A549 (cell line): Measurements from ENCODE around the gene PPP1R12C.

Experiments used
- CEBPB ChIP-seq, 2 experiments: fragments of >200 bp in 1 of 2; sonication (Bioruptor Twin) in 1 of 2; formaldehyde crosslinking in 1 of 2; IDR thresholded peaks; 2 replicates each; pipeline ENCODE4 v1.6.1; 2012 to 2016
- EHF ChIP-seq: fragments of 250-450 bp; sonication (Bioruptor Pico); IDR thresholded peaks from 2 replicates; pipeline ENCODE4 v1.5.0; 2020; ENCODE audit warnings: mild to moderate bottlenecking
- EP300 ChIP-seq, 2 experiments: fragments of >200 bp; sonication (Bioruptor Twin); formaldehyde crosslinking; IDR thresholded peaks; 2 replicates in 1 of 2; 3 replicates in 1 of 2; pipeline ENCODE4 v1.6.1; 2016 to 2017
- HDAC2 ChIP-seq: fragments of 200-600 bp; sonication (generic); IDR thresholded peaks from 2 replicates; pipeline ENCODE4 v1.6.1; 2016
- KDM1A ChIP-seq: fragments of 200-600 bp; sonication (generic); IDR thresholded peaks from 2 replicates; pipeline ENCODE4 v1.6.1; 2016; ENCODE audit warnings: low read depth, mild to moderate bottlenecking
- KDM5A ChIP-seq: fragments of 200-600 bp; sonication (generic); IDR thresholded peaks from 2 replicates; pipeline ENCODE4 v1.6.1; 2016; ENCODE audit warnings: antibody characterized with exemption, mild to moderate bottlenecking
- POLR2A ChIP-seq: IDR thresholded peaks from 2 replicates; pipeline ENCODE4 v1.6.1; 2012; ENCODE audit warnings: mild to moderate bottlenecking, low read length
- POLR2AphosphoS2 ChIP-seq: conservative IDR thresholded peaks from 2 replicates; pipeline ENCODE4 v1.6.1; 2012; ENCODE audit warnings: low read length, improper control_type of control experiment, inconsistent platforms
- RNF2 ChIP-seq: fragments of 200-600 bp; sonication (generic); IDR thresholded peaks from 2 replicates; pipeline ENCODE4 v1.6.1; 2016; ENCODE audit warnings: low read depth, mild to moderate bottlenecking, antibody characterized with exemption, moderate library complexity, borderline replicate concordance
- SMC3 ChIP-seq: fragments of >200 bp; sonication (Bioruptor Twin); formaldehyde crosslinking; IDR thresholded peaks from 3 replicates; pipeline ENCODE4 v1.6.1; 2018; ENCODE audit warnings: inconsistent platforms
- TF ChIP-seq, protein P1 (sequence below): fragments of >200 bp; sonication (Bioruptor Twin); formaldehyde crosslinking; IDR thresholded peaks from 3 replicates; pipeline ENCODE4 v1.5.1; 2016
- TF ChIP-seq, protein P2 (sequence below): fragments of 250-450 bp; sonication (Bioruptor Pico); IDR thresholded peaks from 2 replicates; pipeline ENCODE4 v1.5.0; 2021; ENCODE audit warnings: mild to moderate bottlenecking, moderate library complexity, borderline replicate concordance
- TF ChIP-seq, protein P3 (sequence below): IDR thresholded peaks from 2 replicates; pipeline ENCODE4 v1.6.1; 2012

GRCh38 chr19:55091126-55091910 is 26.1 kb downstream of the PPP1R12C start:
- TF ChIP-seq, protein P1, sequence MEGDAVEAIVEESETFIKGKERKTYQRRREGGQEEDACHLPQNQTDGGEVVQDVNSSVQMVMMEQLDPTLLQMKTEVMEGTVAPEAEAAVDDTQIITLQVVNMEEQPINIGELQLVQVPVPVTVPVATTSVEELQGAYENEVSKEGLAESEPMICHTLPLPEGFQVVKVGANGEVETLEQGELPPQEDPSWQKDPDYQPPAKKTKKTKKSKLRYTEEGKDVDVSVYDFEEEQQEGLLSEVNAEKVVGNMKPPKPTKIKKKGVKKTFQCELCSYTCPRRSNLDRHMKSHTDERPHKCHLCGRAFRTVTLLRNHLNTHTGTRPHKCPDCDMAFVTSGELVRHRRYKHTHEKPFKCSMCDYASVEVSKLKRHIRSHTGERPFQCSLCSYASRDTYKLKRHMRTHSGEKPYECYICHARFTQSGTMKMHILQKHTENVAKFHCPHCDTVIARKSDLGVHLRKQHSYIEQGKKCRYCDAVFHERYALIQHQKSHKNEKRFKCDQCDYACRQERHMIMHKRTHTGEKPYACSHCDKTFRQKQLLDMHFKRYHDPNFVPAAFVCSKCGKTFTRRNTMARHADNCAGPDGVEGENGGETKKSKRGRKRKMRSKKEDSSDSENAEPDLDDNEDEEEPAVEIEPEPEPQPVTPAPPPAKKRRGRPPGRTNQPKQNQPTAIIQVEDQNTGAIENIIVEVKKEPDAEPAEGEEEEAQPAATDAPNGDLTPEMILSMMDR: no peak
- TF ChIP-seq HDAC2: no peak
- no peak for TF ChIP-seq SMC3
- no peak for TF ChIP-seq KDM1A
- TF ChIP-seq, protein P2, sequence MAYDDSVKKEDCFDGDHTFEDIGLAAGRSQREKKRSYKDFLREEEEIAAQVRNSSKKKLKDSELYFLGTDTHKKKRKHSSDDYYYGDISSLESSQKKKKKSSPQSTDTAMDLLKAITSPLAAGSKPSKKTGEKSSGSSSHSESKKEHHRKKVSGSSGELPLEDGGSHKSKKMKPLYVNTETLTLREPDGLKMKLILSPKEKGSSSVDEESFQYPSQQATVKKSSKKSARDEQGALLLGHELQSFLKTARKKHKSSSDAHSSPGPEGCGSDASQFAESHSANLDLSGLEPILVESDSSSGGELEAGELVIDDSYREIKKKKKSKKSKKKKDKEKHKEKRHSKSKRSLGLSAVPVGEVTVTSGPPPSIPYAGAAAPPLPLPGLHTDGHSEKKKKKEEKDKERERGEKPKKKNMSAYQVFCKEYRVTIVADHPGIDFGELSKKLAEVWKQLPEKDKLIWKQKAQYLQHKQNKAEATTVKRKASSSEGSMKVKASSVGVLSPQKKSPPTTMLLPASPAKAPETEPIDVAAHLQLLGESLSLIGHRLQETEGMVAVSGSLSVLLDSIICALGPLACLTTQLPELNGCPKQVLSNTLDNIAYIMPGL (CRISPR knock-in tag): no peak
- no peak for TF ChIP-seq CEBPB (IDR thresholded peaks at IDR 0.05)
- TF ChIP-seq KDM5A: no peak
- TF ChIP-seq POLR2A: no peak
- TF ChIP-seq, protein P3, sequence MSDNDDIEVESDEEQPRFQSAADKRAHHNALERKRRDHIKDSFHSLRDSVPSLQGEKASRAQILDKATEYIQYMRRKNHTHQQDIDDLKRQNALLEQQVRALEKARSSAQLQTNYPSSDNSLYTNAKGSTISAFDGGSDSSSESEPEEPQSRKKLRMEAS: no peak
- no peak for TF ChIP-seq POLR2AphosphoS2
- no peak for TF ChIP-seq EHF (CRISPR knock-in tag)
- no peak for TF ChIP-seq EP300 (IDR thresholded peaks at IDR 0.05)
- no peak for TF ChIP-seq RNF2
